Ectodermal cell (in vitro differentiated cells): ENCODE results near the gene CHCHD4.

Experiments
- H3K27ac ChIP-seq: 2 replicates; pipeline ENCODE4 v1.7.0; 2013; ENCODE audit warnings: mild to moderate bottlenecking, low read depth, low read length; ENCODE audit not compliant: insufficient read depth, poor library complexity, severe bottlenecking
- H3K27me3 ChIP-seq: 2 replicates; pipeline ENCODE4 v1.7.0; 2013; ENCODE audit warnings: mild to moderate bottlenecking, low read length; ENCODE audit not compliant: insufficient read depth, control insufficient read depth, poor library complexity, severe bottlenecking
- H3K36me3 ChIP-seq: one replicate; pipeline ENCODE4 v1.7.0; 2013; ENCODE audit warnings: low read length; ENCODE audit not compliant: control insufficient read depth, insufficient read depth
- H3K4me1 ChIP-seq: one replicate; pipeline ENCODE4 v1.7.0; 2013; ENCODE audit warnings: low read length; ENCODE audit not compliant: control insufficient read depth, insufficient read depth
- H3K4me3 ChIP-seq: 2 replicates; pipeline ENCODE4 v1.7.0; 2013; ENCODE audit warnings: low read depth, low read length, control low read depth; ENCODE audit not compliant: insufficient read depth
- H3K9me3 ChIP-seq: 2 replicates; pipeline ENCODE4 v1.7.0; 2013; ENCODE audit warnings: mild to moderate bottlenecking, low read length, moderate library complexity; ENCODE audit not compliant: control insufficient read depth
- WGBS, 2 experiments: methylation state at CpG; one replicate each; pipeline ENCODE4 v1.1.7; 2013; ENCODE audit warnings: missing lambda C conversion rate in 2 of 2; 5-methylcytosine and 5-hydroxymethylcytosine counted together

The CHCHD4 gene

DNA sequence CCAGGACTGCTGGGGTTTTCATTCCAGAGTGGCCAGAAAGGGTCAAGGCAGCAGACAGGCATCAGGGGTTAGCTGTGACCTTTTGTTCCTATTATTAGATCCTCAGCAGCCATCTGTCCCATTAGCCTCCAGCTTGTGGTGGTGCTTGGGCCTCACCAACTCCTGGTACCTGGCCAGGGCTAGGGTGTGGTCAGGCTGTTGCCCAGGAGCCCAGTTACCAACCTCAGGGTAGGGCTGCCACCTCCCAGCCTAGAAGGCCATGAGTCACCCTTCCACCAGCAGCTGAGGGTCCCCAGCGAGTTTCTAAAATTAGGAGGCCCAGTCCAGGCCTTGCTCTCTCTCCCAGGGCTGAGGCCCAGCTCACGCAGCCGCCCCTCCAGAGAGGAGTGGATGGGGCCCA lies 12.3 kb upstream of the CHCHD4 start:
- WGBS, 2 experiments: 91 to 93% methylated on average over 3 of the region's 3 CpGs
- no peaks in the 10 kb centered on the region for H3K27me3 ChIP-seq
- no peak overlapping the region for H3K4me3 ChIP-seq
- no peak overlapping the region for H3K27ac ChIP-seq
- no peaks in the 10 kb centered on the region for H3K9me3 ChIP-seq
- H3K36me3 ChIP-seq: peaks cover 2% of the 10 kb centered on the region
- no peaks in the 10 kb centered on the region for H3K4me1 ChIP-seq

DNA sequence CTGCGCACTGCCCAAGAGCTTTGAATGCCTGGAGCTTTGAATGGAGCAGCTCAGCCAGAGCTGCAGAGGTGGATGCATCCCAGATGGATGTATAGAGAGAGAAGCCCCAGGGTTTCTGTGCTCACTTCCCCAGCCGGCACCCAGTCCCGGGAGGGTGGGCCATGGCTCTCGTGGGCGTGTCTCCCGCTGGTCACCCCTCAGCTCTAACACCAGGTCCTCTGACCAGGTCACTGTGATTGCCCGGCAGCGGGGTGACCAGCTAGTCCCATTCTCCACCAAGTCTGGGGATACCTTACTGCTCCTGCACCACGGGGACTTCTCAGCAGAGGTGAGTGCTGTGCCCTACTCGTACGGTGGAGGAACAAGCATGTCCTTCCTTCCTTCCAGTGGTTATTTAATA lies 10.9 kb upstream of the CHCHD4 start:
- Histone ChIP-seq H3K27me3 (no peaks in the 10 kb centered on the region), H3K9me3 (no peaks in the 10 kb centered on the region), H3K36me3 (peaks cover 12% of the 10 kb centered on the region), H3K4me1 (no peaks in the 10 kb centered on the region), H3K27ac (no peak overlapping the region), H3K4me3 (no peak overlapping the region)
- 93 to 96% methylated on average over 11 of the region's 11 CpGs for WGBS, 2 experiments

DNA sequence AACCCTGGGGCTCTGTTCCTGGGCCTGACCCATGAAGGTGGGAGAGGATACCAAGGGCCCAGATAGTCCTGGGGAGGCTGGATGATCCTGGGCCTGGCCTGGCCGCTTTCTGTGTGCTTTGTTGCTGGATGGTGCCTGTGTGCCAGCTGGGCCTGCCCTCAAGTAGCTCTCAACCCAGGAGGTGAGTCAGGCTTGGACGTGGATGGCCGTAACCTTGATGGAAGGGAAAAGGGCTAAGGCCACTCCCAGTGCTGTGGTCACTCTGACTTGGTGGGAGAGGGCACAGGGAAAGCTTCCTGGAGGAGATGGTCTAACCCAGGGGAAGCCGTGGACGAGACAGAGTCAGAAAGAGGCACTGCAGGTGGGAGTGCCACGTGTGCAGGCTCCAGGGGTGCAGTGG lies 9.6 kb upstream of the CHCHD4 start:
- WGBS, 2 experiments: 91 to 94% methylated on average over 6 of the region's 6 CpGs
- H3K4me3 ChIP-seq: no peak overlapping the region
- no peak overlapping the region for H3K27ac ChIP-seq
- no peaks in the 10 kb centered on the region for H3K4me1 ChIP-seq
- no peaks in the 10 kb centered on the region for H3K27me3 ChIP-seq
- no peaks in the 10 kb centered on the region for H3K9me3 ChIP-seq
- peaks cover 16% of the 10 kb centered on the region for H3K36me3 ChIP-seq

DNA sequence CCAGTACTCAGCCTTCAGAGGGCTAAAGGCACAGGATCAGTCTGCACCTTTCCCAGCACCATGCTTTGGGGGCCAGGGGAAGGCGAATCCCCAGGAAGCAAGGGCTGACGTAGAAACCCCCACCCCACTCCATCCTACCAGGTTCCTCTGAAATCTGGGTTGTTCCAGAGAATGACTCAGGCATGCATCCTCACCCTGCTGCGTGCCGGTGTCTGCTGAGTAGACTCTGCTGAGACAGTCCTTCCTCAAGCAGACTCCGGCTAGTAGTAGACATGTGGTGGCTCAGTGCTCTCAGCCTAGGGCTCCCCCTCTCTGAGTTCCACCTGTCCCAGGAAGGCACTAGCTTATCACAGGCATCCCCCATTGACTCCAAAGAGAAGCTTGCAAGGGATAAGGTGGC lies 9.2 kb upstream of the CHCHD4 start:
- Histone ChIP-seq H3K9me3 (no peaks in the 10 kb centered on the region), H3K4me3 (no peak overlapping the region), H3K4me1 (no peaks in the 10 kb centered on the region), H3K27me3 (no peaks in the 10 kb centered on the region), H3K36me3 (peaks cover 16% of the 10 kb centered on the region), H3K27ac (no peak overlapping the region)
- WGBS, 2 experiments: 95 to 96% methylated on average over 5 of the region's 5 CpGs

DNA sequence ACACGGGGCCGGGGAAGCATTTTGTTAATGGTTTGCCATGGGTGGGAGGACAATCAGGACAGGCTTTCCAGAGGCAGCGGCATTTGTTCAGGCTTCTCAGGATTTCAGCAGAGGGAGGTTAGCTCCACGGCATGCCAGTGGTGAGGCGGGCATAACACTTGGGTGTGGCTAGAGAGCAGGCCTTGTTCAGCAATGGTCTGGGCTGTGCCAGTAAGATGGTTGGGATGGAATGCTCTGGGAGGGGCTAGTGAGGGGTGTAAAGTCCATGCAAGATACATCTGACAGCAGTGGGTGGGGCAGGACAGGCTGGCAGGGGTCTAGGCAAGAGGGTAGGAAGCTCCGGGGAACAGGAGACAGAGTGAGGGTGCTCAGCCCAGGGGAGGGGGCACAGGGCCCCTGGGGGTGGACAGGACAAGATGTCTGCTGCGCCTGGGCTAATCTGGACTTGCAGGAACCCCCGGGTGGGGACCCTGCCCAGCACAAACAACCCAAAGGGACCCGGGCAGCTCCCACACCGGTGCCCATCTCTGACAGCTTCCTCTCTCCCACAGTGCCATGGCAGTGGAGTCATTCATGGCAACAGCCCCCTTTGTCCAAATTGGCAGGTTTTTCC lies 8.6 kb upstream of the CHCHD4 start:
- H3K4me1 ChIP-seq: no peaks in the 10 kb centered on the region
- no peaks in the 10 kb centered on the region for H3K9me3 ChIP-seq
- no peak overlapping the region for H3K4me3 ChIP-seq
- H3K36me3 ChIP-seq: peaks cover 16% of the 10 kb centered on the region
- 95 to 97% methylated on average over 10 of the region's 10 CpGs for WGBS, 2 experiments
- H3K27me3 ChIP-seq: no peaks in the 10 kb centered on the region
- no peak overlapping the region for H3K27ac ChIP-seq

DNA sequence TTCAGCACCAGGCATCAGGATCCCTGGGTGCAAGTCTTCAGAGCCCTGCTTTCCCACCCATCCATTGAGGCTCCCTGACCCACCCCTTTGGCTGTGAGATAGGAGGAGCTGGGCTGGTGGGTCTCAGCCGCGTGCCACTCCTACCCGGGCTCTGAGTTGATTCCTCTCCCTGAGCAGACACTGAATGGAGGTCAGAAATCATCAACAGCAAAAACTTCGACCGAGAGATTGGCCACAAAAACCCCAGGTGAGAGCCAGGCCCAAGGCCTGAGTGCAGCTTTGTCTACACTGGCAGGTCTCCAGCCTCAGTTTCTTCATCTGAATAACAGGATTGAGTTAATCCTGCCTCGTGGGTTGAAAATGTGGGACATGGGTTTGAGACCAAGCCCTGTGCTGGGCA lies 8.0 kb upstream of the CHCHD4 start:
- no peaks in the 10 kb centered on the region for H3K4me1 ChIP-seq
- no peak overlapping the region for H3K27ac ChIP-seq
- peaks cover 16% of the 10 kb centered on the region for H3K36me3 ChIP-seq
- H3K9me3 ChIP-seq: no peaks in the 10 kb centered on the region
- H3K4me3 ChIP-seq: no peak overlapping the region
- H3K27me3 ChIP-seq: no peaks in the 10 kb centered on the region
- WGBS, 2 experiments: 86 to 87% methylated on average over 6 of the region's 6 CpGs

DNA sequence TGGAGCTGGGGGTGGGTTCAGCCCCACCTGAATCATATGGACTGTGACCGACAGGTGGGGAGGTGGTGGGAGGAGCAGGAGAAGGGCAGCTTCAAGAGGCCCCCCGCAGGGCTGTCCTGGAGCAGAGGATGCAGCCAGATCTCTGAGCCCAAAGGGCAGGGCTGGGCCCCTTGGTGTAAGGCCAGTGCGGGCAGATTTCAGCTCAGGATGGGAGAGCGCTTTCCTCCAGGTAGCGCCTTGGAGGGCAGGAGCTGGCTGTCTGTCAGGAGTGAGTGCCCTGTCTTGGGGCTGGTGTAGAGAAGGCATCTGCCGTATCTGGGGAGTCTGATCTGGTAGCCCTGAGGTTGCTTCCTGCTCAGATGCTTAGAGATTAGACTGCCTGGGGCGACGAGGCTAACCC lies 7.5 kb upstream of the CHCHD4 start:
- no peak overlapping the region for H3K27ac ChIP-seq
- no peaks in the 10 kb centered on the region for H3K9me3 ChIP-seq
- peaks cover 16% of the 10 kb centered on the region for H3K36me3 ChIP-seq
- H3K27me3 ChIP-seq: no peaks in the 10 kb centered on the region
- H3K4me1 ChIP-seq: no peaks in the 10 kb centered on the region
- no peak overlapping the region for H3K4me3 ChIP-seq
- 92 to 93% methylated on average over 8 of the region's 8 CpGs for WGBS, 2 experiments

DNA sequence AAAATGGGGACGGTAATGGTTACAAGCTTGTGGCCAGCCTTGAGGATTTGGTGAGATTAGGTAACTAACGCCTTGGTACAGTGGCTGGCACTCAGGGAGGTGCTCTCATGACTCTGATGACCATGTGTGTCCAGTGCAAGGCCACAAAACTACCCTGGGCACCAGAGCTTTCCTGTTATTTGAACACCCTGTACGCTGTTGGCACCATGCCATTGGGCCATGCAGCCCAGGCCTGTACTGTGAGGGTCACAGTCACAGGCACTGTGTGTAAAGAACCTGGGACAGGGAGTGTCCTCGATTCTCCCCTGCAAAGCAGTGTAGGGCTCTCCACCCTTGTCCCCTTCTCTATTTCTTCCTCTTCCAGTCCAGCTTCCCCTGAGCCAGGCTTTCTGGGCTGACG lies 6.5 kb upstream of the CHCHD4 start:
- Histone ChIP-seq H3K4me3 (no peak overlapping the region), H3K27me3 (no peaks in the 10 kb centered on the region), H3K36me3 (peaks cover 16% of the 10 kb centered on the region), H3K4me1 (no peaks in the 10 kb centered on the region), H3K27ac (no peak overlapping the region), H3K9me3 (no peaks in the 10 kb centered on the region)
- 94 to 95% methylated on average over 5 of the region's 5 CpGs for WGBS, 2 experiments

DNA sequence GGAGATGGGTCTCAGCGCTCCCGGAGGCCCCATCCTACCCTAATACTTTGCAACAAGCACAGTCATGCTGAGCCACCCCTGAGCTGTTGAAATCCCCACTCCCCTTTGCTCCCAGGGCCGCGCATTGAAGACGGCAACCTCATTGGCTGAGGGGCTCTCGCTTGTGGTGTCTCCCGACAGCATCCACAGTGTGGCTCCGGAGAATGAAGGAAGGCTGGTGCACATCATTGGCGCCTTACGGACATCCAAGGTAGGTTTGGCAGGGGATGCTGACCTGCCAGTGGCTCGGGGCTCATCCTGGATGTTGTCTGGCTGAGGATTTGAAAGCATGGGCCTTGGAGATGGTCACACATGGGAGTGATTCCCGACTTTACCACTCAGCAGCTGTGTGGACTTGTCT lies 6.0 kb upstream of the CHCHD4 start:
- Histone ChIP-seq H3K36me3 (peaks cover 16% of the 10 kb centered on the region), H3K27ac (no peak overlapping the region), H3K9me3 (no peaks in the 10 kb centered on the region), H3K4me3 (no peak overlapping the region), H3K27me3 (no peaks in the 10 kb centered on the region), H3K4me1 (no peaks in the 10 kb centered on the region)
- WGBS, 2 experiments: 95 to 97% methylated on average over 12 of the region's 12 CpGs

DNA sequence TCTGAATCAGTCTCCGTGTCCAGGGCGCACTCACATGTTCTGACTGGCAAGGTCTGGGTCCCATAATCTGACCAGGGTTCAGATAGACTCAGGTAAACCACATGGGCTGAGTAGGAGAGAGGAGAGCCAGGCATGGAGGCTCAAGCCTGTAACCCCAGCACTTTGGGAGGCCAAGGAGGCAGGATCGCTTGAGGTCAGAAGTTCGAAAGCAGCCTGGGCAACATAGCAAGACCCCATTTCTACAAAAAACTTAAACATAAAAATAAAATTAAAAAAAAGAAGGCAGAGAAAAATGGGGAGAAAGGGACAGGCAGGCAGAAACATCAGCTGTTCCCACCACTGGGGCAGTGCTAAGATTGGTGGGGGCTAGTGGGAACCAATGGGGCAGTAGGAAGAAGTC lies 5.6 kb upstream of the CHCHD4 start:
- peaks cover 16% of the 10 kb centered on the region for H3K36me3 ChIP-seq

DNA sequence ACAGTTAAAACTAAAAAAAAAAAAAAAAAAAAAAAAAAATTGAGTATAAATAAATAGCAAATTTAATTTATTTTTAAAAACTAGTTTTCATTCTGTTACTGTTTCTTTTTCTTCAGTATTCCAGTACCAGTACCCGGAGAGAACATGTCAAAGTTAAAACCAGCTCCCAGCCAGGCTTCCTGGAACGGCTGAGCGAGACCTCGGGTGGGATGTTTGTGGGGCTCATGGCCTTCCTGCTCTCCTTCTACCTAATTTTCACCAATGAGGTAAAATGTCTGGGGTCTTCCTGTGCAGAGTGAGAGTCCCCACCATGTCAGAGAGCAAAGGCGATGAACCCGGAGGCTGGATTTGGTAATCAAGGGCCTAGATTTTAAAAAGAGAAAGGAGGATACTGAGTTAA lies 4.6 kb upstream of the CHCHD4 start:
- WGBS, 2 experiments: 95 to 96% methylated on average over 6 of the region's 6 CpGs
- no peak overlapping the region for H3K27ac ChIP-seq

More for the DNA sequence above, 5.6 kb upstream of the CHCHD4 start:
- H3K27me3 ChIP-seq: no peaks in the 10 kb centered on the region
- no peak overlapping the region for H3K27ac ChIP-seq
- no peaks in the 10 kb centered on the region for H3K9me3 ChIP-seq
- no peak overlapping the region for H3K4me3 ChIP-seq
- no peaks in the 10 kb centered on the region for H3K4me1 ChIP-seq
- 97 to 100% methylated on average over 2 to 4 of the region's 4 CpGs for WGBS, 2 experiments

More for the DNA sequence above, 4.6 kb upstream of the CHCHD4 start:
- Histone ChIP-seq H3K9me3 (no peaks in the 10 kb centered on the region), H3K4me1 (no peaks in the 10 kb centered on the region), H3K4me3 (no peak overlapping the region), H3K27me3 (no peaks in the 10 kb centered on the region), H3K36me3 (peaks cover 16% of the 10 kb centered on the region)
